ENCODE measurements around the gene TP53AIP1. TPM values are rescaled to one million over a fixed set of nuclear protein-coding genes. Genes with fewer than 3 reads are reported as not detected.

The TP53AIP1 gene
- total and polyA plus RNA-seq, 7 experiments from 2014 or later, result not detected

Other genes starting within 250 kb of the TP53AIP1 start
- gene FLI1, start 248.8 kb downstream of the TP53AIP1 start, total RNA-seq, result 100 to 1,000 TPM in 1 of 5 experiments, 10 to 100 TPM in 4; 80.8 to 108 (median 89.3) TPM
- gene FLI1, start 248.8 kb downstream of the TP53AIP1 start, polyA plus RNA-seq, result 10 to 100 TPM; 52.1 to 53.8 TPM
- not detected for gene KCNJ1, start 75.6 kb downstream of the TP53AIP1 start, total RNA-seq
- gene KCNJ1, start 75.6 kb downstream of the TP53AIP1 start, polyA plus RNA-seq, result under 1 TPM; 0.12 to 0.22 TPM
- under 1 TPM in 3 of 5 experiments, not detected in 2; 0.11 to 0.24 (median 0.17) TPM for gene KCNJ5, start 51.5 kb downstream of the TP53AIP1 start, total RNA-seq
- not detected for gene KCNJ5, start 51.5 kb downstream of the TP53AIP1 start, polyA plus RNA-seq
- gene ARHGAP32, start 249.5 kb upstream of the TP53AIP1 start, total RNA-seq, result 10 to 100 TPM in 1 of 5 experiments, 1 to 10 TPM in 4; 4.7 to 10.5 (median 8.8) TPM
- gene ARHGAP32, start 249.5 kb upstream of the TP53AIP1 start, polyA plus RNA-seq, result 1 to 10 TPM; 2.3 to 2.8 TPM

Measured in naive thymus-derived CD4-positive, alpha-beta T cell (primary cell).